WERI-Rb-1 (cell line): ENCODE results near the gene RSL1D1.

Experiments
- DNase-seq: peaks from one replicate; pipeline ENCODE4 v3.0.0-alpha.2; 2020
- H3K27ac ChIP-seq: fragments of 250-450 bp; sonication (Bioruptor Pico); 2 replicates; pipeline ENCODE4 v1.5.1; 2020; ENCODE audit warnings: mild to moderate bottlenecking, moderate library complexity
- H3K27me3 ChIP-seq: fragments of 250-450 bp; sonication (Bioruptor Pico); 2 replicates; pipeline ENCODE4 v1.5.1; 2021; ENCODE audit warnings: mild to moderate bottlenecking, low read depth, moderate library complexity; ENCODE audit not compliant: insufficient read depth, severe bottlenecking
- H3K36me3 ChIP-seq: fragments of 250-450 bp; sonication (Bioruptor Pico); 2 replicates; pipeline ENCODE4 v1.5.1; 2020; ENCODE audit warnings: mild to moderate bottlenecking, moderate library complexity
- H3K4me3 ChIP-seq: 2 replicates; pipeline ENCODE4 v1.5.1; 2011; ENCODE audit warnings: low read depth, mild to moderate bottlenecking, control low read depth, low read length
- H3K9me3 ChIP-seq: fragments of 250-450 bp; sonication (Bioruptor Pico); 2 replicates; pipeline ENCODE4 v1.5.1; 2021; ENCODE audit warnings: mild to moderate bottlenecking, moderate library complexity; ENCODE audit not compliant: severe bottlenecking
- CTCF ChIP-seq: IDR thresholded peaks from 2 replicates; pipeline ENCODE4 v1.5.1; 2011; ENCODE audit warnings: low read depth, mild to moderate bottlenecking, control low read depth, inconsistent platforms, low read length

RSL1D1 gene

DNA sequence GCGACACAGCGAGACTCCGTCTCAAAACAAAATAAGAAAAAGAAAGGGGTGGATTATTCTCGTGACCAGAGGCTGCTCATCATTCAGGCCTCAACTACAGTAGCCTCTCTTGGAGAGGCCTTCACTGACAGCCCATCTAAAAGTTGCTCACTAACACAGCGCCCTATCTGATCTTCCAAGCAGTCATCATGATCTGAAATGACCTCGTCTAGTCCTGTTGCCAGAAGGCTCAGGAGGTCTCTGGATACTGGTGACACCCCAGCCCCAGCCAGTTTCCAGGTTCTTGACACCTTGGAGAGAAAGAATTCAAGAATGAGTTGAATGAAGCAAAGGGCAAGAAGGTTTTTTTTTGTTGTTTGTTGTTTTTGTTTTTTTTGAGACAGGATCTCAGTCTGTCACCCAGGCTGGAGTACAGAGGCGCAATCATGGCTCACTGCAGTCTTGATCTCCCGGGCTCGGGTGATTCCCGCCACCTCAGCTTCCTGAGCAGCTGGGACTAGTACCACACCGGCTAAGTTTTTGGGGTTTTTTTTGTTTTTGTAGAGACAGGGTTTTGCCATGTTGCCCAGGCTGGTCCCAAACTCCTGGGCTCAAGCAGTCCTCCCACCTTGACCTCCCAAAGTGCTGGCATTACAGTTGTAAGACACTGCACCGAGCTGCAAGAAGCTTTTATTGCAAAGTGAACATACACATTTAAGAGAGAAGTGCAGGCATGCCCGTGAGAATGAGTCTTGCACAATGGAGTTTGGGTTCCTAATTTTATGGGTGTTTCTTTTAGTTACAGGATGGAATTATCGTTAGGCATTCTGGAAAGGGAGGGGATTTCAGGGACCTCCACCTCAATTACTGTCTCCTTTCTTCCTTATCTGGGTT, 51.6 kb downstream of the RSL1D1 start:
- Histone ChIP-seq H3K9me3 (no peaks in the 10 kb centered on the region), H3K36me3 (peaks cover 14% of the 10 kb centered on the region), H3K27ac (peak overlapping the region; percentile 93), H3K4me3 (peak overlapping the region; percentile 73; the same call in 1 of the 2 replicates), H3K27me3 (no peaks in the 10 kb centered on the region)
- TF ChIP-seq CTCF, result no peak
- peak; percentile 21 for DNase-seq

DNA sequence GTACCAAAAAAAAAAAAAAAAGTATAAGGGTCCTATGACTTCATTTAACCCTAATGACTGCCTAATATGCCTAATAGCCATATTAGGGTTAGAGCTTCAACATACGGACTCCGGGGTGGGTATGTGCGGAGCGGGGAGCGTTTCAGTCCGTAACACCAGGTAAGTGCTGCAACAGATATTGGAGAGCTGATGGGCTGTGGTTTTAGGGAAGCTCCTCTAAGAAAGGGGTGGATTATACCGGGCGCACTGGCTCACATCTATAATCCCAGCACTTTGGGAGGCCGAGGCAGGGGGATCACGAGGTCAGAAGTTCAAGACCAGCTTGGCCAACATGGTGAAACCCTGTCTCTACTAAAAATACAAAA, 52.3 kb downstream of the RSL1D1 start:
- no peaks in the 10 kb centered on the region for H3K27me3 ChIP-seq
- peak; percentile 72 for DNase-seq
- TF ChIP-seq CTCF, result no peak
- H3K9me3 ChIP-seq, result no peaks in the 10 kb centered on the region
- peak overlapping the region; percentile 93 for H3K27ac ChIP-seq
- peak overlapping the region; percentile 73 for H3K4me3 ChIP-seq
- peaks cover 21% of the 10 kb centered on the region for H3K36me3 ChIP-seq

GRCh38 chr16:11797957-11798299, 53.4 kb downstream of the RSL1D1 start:
- H3K4me3 ChIP-seq, result peak overlapping the region; percentile 73
- no peak for TF ChIP-seq CTCF

GRCh38 chr16:11797166-11797956, 54.0 kb downstream of the RSL1D1 start, which contains the start of gene ZC3H7A:
Gene ZC3H7A, minus strand, starts transcription at chr16:11797258. Its CDS starts 14,904 bp downstream, at chr16:11782354.
- peak; percentile 65 for TF ChIP-seq CTCF
- Histone ChIP-seq H3K36me3 (peaks cover 23% of the 10 kb centered on the region), H3K9me3 (no peaks in the 10 kb centered on the region), H3K4me3 (peak within 1 kb of the TSS; percentile 92), H3K27ac (peak within 1 kb of the TSS; percentile 98), H3K27me3 (no peaks in the 10 kb centered on the region)
- peak; percentile 97 for DNase-seq

More at GRCh38 chr16:11797957-11798299, 53.4 kb downstream of the RSL1D1 start:
- DNase-seq, result no peak
- no peaks in the 10 kb centered on the region for H3K27me3 ChIP-seq
- H3K27ac ChIP-seq, result peak overlapping the region; percentile 93
- H3K36me3 ChIP-seq, result peaks cover 23% of the 10 kb centered on the region
- no peaks in the 10 kb centered on the region for H3K9me3 ChIP-seq

DNA sequence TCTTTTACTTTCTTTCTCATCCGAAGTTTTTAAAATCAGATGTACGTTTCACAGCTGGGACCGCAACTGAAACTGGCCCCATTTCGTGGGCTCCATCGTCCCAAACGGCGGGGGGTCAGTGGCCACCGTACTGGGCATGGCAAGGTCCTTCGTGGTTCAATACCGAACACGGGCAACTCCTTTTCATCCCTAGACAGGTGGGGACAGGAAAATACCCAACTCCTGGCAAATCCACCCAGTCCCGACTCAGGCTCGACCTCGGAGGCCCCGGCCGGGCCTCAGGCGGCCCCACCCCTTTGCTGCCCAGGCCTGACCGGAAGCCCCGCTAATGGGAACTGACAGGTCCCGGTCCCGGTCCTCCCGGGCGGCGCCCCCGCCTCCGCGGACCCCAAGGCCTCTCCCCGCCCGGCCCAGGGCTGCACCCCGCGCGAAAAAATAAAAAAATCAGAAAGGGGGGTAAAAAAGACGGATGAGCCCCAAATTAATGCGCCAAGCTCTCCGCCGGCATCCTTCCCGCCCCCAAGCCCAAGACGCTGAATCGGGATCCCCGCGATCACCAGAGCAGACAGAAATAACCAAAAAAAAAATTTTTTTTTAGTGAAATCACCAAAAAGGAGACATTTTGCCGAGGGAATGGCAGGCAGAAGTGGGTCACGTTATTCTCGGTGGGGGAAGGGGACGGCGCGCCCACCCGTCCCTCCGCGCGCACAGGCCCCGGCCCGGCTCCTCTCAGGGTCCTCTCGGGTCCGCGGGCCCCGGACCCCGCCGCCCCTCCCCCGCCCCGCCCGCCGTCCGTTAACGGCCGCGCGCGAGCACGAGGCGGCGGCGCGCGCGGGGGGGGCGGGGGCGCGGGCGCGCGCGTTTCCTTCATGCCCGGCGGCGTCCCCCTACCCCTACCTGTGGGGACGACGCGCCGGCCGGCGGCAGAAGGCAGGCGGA, 54.8 kb downstream of the RSL1D1 start:
- H3K4me3 ChIP-seq, result peak overlapping the region; percentile 92
- no peaks in the 10 kb centered on the region for H3K9me3 ChIP-seq
- no peak for TF ChIP-seq CTCF
- peak; percentile 75 for DNase-seq
- peak overlapping the region; percentile 98 for H3K27ac ChIP-seq
- no peaks in the 10 kb centered on the region for H3K27me3 ChIP-seq
- peaks cover 23% of the 10 kb centered on the region for H3K36me3 ChIP-seq
